ENCODE results near the gene BLMH.
"Not testable (repeated sequence)": the region's sequence is repeated elsewhere in the genome, so short reads cannot be mapped to it uniquely, and the experiment has no call there.

Gene BLMH

DNA sequence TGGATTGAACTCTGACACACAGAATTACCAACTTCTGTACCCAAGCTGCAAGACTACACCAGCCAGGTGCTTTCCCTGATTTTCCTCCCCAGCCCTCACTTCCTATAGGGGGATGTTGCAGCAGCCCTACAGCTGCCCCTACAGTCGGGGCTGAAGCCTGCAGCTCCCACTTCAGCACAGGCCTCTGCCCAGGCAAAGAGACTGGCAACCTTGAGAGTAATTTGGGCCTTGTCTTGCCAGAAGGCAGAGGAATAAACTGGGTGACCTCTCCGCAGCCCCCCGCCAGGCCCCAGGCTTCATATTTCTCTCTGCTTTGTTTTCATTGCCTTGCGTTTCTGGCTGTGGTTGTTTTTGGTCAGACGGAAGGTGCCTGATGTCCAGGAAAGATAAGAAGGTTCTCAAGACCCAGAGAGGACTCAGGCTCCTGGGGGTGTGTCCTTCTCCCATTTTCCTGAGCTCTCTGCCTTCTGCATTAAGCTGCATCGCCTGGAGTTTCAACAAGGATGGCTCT, 88.2 kb downstream of the BLMH start:
- DNase-seq: no peak

DNA sequence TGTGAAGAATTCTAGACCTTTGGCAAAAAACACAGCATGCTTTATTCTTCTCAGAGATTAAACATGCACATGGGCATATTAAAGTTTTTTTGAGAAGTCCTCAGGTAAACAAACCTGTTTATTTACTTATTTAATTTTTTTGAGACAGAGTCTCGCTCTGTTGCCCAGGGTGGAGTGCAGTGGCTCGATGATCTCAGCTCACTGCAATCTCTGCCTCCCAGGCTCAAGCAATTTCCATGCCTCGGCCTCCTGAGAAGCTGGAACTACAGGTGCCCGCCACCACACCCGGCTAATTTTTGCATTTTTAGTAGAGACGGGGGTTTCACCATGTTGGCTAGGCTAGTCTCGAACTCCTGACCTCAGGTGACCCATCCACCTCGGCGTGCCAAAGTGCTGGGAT, 91.1 kb downstream of the BLMH start:
- DNase-seq: not testable (repeated sequence)

- DNase-seq: peak in 5 of 56 donors; percentile 0 to 20 (median 7)
Observed at GRCh38 chr17:30200106-30200505, 91.6 kb downstream of the BLMH start.

- DNase-seq: no peak
Observed at GRCh38 chr17:30199600-30199999, 92.1 kb downstream of the BLMH start.

Measured in amygdala (tissue), 56 donors.